DMS 273 (cell line): ENCODE measurements around the gene PDXP.
"Not testable (repeated sequence)": the region's sequence is repeated elsewhere in the genome, so short reads cannot be mapped to it uniquely, and the experiment has no call there.

Source experiments
- DNase-seq: peaks from one replicate; lab custom pipeline; 2025; ENCODE audit not compliant: unreplicated experiment; lab: John Stamatoyannopoulos, UW

Gene PDXP

DNA sequence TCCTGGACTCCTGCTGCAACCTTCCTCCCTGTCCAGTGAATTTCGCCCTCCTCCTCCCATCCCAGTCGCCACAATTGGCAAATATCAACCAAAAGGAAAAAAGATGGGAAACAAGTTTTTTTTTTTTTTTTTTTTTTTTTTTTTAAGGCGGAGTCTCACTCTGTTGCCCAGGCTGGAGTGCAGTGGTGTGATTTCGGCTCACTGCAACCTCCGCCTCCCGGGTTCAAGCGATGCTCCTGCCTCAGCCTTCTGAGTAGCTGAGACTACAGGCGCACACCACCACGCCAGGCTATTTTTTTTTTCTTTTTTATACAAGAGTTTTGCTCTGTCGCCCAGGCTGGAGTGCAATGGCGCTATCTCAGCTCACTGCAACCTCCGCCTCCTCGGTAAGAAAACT, 37.7 kb downstream of the PDXP start:
- DNase-seq: not testable (repeated sequence)

DNA sequence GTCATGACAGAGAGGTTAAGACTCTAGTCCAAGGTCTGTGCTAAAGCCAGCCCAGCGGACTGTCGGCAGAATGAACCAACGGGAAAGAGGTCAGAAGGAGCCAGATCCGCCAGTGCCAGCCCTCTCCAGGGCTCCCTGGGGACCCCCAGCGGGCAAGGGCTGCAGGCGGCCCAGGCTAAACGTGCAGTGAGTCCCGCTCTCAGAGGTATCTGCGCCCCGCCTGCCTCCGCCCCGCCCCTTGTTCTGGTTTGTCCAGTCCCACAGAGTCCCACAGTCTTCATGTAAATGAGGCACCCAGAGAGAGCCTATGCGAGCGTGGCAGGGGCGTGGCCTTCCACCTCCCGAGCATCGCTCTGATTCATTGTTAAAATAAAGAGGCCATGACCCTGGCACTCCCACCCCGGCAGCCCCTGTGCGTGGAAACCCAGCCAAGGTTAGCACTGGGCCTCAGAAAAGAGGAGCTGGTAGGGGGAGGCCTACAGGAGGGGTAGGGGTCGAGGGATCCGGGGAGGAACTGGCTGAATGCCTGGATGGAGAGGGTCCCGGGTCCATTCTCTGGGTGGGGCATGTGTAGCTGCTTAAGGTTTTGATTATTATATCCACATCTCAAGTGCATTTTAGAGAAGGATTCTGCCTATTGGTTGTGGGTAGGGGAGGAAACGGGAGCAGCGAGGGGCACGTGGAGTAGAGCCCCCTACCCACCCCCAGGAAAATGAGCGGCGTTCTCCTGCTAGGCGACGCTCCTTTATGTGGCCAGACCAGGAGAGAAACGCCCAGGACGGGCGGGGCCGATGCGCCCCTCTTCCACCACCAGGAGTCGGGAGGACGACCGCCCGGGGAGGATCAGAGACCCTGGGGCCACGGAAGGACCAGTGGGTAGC, 38.4 kb downstream of the PDXP start, which contains the start of gene TRIOBP:
TSS of gene TRIOBP (plus strand) at position 392 of the 881 bp plus-strand sequence. CDS start 4,318 bp downstream, outside the sequence.
- peak; percentile 97 for DNase-seq

DNA sequence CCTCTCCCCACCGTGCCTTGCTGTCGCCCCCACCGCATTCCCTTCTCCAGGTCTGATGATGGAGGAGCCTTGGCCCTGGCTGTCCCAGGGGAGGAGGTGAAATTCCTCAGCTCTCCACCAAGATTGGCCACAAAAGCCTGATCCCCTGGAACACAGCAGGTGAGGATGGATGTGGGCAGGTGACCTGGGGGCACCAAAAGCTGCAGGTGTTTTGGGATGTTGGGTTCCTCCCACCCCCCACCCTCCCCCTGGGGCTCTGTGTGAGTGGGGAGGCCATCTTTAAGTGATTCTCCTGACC, 39.0 kb downstream of the PDXP start:
- DNase-seq: no peak

DNA sequence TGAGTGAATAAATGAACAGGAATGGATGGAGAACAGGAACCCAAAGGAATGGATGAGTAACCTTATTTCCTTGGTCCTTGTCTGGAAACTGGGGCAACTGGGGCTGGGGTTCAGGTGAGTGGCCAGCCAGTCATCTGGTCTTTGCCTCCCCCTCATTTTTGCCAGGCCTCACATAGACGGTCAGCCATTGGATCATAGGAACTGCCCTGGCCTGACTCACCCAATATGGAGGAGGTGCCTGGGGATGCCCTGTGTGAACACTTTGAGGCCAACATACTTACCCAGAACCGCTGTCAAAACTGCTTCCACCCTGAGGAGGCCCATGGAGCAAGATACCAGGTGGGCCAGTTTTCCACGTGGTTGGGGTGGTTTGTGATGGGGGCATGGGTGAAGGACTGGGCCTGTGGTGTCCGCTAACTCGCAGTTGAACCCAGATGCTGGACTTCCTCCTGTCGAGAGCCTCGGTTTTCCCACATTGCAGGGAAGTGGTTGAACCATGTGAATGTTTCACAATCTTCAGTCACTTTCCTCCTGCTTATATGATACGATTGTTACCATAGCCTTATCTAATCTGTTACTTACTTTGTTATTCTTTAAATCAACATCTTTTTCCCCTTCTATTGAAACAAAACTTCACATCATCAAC, 42.7 kb downstream of the PDXP start:
- DNase-seq: no peak

DNA sequence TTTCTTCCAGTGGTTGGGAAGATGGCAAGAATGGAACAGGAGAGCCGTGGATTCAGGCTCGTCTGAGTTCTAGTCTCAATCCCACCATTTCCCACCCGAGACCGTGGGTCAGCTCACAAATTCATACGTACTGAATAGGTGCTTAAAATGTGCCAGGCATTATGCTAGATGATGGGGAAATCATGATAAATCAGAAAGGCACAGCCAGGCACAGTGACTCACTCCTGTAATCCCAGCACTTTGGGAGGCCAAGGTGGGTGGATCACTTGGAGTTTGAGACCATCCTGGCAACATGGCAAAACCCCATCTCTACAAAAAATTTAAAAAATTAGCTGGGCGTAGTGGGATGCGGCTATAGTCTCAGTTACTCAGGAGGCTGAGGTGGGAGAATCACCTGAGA, 45.4 kb downstream of the PDXP start:
- no peak for DNase-seq

DNA sequence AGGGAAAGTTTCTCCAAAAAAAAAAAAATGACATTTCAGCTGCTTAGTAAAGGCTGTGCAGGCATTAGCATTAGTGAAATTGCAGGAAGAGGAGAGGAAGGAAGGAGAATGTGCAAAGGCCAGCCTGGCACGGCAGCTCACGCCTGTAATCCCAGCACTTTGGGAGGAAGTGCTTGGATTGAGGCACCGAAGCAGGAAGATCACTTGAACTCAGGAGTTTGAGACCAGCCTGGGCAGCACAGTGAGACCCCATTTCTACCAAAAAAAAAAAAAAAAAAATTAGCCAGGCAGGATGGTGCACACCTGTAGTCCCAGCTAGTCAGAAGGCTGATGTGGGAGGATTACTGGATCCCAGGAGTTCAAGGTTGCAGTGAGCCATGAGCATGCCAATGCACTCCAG, 46.1 kb downstream of the PDXP start:
- no peak for DNase-seq

DNA sequence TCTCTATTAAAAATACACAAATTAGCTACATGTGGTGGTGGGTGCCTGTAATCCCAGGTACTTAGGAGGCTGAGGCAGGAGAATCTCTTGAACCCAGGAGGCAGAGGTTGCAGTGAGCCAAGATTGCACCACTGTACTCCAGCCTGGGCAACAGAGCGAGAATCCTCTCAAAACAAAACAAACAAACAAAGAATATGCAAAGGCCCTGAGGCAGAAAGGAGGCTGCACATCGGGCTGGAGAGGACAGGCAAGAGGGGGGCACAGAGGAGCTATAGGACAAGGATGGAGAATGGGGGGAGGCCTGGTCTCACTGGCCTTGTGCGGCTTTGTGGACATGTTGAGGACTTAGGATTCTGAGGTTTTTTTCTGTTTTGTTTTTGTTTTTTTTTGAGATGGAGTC, 46.7 kb downstream of the PDXP start:
- DNase-seq: no peak

DNA sequence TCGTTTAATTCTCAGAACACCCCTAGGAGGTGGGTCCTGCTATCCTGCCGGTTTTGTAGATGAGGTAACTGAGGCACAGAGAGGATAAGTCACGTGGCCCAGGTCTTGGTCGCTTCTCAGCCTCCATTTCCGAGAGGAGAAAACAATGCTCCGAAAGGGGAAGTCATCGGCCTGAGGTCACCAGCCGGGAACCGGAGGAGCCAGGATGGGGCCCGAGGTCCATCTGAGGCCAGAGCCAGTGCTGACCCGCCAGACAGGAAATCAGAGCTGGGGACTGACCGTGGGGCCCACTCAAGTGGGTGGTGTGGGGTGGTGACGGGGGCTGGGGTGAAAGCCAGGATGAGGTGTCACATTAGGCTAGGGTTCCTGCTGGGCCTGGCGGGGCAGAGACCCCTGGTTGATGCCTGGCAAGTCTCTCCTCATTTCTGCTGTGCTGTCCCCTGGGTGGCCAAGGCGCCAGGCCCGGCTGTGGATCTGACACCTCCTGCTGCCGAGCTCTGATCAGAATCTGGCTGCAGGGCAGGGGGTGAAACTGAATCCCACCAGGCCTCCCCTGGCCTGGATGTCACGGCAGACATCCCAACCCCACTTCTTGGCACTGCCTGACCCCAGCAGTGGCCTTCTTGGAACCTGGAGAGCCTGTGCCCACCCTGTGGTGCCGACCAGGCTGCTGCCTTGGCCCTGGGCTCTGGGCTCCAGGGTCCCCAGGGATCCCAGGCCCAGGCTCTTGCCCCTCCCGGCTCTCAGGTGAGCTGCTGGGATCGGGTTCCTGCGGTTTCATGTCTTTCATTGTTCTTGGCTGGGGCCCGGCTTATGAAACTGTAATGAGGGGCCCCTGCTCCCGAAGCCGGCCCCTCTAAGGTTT, 50.3 kb downstream of the PDXP start:
- DNase-seq: no peak

DNA sequence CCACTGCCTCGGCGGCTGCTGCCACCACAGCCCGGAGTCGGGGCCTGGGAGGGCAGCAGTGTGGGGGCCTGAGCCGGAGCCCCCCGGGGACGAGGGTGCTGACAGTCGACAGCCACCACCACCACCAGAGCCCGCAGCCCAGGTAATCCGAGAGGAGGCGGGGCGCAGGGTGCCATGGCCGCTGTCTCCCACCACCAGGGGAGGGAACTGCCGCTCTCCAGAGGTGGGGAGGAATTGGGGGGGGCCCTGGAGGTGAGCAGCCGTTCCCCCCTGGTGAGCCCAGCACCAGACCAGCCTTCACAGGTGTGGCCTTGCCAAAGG, 50.9 kb downstream of the PDXP start:
- no peak for DNase-seq

DNA sequence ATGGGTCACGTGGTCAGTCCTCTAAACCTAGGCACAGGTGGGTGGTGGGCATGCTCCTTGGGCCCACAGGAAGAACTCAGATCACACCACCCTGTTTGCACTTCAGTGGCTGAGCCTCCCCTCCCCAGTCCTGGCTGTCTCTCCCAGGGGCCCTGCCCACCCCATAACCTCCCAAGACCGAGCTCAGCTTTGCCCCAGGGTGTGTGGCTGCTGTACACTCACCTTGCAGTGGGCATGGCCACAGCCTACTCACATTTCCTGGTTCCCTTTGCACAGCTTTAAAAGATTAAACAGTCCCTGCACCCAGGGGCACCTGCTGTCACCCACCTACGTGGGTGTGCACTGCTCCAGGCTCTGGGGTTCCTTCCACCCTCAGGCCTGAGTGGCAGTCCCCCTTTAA, 52.2 kb downstream of the PDXP start:
- DNase-seq: no peak

DNA sequence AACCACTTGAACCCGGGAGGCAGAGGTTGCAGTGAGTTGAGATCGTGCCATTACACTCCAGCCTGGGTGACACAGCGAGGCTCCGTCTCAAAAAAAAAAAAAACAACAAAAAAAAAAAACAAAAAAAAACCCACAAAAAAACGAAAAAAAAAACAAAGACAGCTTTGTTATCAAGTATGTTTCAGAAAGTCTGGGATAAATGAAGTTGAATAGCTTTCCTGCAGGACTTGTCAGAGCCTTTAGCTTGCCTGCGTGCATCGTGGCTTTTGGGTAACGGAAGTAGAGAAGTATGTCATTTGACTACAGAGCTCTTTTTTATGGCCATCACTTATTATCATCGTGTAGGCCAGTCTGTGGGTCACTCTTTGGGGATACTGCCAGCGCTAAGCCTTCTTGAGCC, 53.0 kb downstream of the PDXP start:
- no peak for DNase-seq

DNA sequence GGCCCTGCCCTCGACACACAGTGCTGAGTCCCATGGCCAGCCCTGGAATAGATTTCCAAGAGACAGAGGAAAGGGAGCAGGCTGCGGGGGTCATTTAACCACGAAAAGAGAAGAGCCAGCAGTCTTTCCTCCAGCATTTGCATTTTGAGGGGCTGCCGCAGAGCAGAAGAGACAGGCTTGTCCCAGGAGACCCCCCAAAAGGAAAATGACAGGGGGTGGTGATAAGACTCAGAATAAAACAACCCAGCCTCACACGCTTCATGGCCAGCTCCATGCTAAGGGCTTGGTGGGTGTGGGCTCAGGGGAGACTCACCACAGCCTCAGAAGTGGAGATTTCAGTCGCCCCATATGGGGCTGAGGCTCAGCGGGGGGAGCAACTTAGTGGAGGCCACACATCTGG, 55.2 kb downstream of the PDXP start:
- no peak for DNase-seq

DNA sequence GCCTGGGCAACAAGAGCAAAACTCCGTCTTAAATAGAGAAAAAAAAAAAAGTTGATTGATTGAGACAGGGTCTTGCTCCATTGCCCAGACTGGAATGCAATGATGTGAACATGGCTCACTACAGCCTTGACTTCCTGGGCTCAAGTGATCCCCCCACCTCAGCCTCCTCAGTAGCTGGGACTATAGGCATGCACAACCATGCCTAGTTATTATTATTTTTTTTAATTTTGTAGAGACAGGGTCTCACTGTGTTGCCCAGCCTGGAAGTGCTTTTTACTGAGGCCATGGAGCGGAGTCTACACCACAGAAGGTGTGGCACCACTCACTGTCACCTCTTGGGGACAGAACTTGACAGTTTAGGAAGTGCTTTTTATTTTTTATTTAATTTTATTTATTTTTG, 56.1 kb downstream of the PDXP start:
- DNase-seq: no peak

DNA sequence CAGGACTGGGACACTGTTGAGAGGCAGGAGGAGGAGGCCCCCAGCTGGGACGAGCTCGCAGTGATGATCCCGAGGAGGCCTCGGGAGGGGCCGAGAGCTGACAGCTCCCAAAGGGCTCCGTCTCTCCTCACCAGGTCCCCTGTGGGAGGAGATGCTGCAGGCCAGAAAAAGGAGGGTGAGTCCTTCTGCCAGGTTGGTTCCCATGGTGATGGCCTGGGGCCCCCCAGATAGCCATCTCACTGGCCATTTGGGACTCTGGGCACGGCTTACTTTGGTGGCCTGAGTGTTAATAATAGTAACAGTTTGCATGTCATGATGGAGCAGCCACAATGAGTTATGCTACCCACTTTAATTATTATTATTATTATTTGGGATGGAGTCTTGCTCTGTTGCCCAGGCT, 57.2 kb downstream of the PDXP start:
- no peak for DNase-seq
